ENCODE results near the gene NCKAP5.

The NCKAP5 gene

DNA sequence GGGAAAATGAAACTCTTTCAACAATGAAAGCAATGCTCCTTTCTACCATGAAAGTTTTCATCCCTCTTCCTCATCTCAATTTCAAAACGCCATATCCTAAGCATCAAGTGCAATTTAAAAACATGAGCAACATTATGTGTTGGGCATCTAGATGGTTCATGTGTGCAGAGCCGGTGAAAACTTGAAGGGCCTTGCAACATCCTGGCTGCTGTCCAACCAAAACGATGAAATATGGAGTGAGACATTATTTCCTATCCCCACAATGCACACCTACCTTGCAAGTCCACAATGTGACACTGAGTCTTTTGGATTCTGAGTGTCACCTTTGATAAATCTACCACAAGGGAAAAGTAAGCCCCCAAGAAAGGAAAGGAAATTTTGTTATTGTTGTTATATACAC, 110.0 kb downstream of the NCKAP5 start:
- no peak for DNase-seq (ENCODE audit: low read depth in 2 of 2)

DNA sequence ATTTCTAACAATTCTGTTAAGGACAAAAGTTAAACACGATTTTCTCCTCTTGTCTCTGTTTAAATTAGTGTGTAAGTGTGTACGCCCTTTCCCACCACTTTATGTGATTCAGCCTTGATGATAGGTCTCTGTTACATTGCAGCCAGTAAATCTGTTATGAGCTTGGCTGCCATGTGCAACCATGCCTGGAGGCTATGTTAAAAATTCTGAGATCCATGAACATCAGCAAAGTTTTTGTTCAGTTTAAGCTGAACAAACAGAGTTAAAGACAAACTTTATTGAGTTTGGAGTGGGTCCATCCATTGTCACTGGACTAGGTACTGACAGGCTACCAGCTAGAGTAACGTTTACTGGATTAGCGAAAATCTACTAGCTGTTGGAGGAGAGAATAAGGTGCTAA, 110.4 kb downstream of the NCKAP5 start:
- DNase-seq (ENCODE audit: low read depth in 2 of 2), result no peak

DNA sequence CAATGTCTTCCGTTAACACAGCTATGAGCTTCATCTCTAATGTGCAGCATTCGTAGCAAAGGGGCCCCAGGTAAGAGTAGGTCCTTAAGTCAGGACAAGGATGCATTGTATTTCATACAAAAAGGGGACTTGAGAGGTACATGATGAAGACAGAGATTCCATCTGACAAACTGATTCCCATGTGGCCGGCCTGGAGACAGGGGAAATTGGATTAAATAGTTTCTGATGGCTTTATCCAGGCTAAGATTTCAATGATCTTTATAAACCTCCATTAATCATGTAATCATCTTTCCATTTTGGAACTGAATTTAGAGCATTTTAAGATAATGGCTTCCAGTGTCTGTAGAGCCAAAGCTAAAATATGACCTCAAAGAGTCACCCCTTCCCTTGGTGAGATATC, 111.3 kb downstream of the NCKAP5 start:
- no peak for DNase-seq (ENCODE audit: low read depth in 2 of 2)

DNA sequence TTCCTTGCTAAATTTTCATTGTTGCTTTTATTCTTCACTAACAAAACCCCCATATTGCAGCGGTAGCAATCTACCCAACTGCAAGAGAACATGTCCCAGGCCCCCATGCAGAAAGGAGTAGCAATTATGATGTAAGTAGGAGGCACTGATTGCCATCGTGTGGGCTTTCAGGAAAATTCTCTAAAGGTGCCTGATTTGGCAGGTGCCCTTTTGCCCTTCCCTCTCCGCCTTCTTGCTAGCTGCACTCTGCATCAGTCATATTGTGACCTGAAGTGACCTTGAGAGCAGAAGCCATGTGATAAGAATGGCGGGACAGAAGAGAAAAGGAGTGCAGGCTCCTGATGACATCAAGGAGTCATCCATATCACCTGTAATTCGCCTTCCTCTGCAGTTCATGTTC, 112.1 kb downstream of the NCKAP5 start:
- DNase-seq (ENCODE audit: low read depth in 2 of 2), result no peak

DNA sequence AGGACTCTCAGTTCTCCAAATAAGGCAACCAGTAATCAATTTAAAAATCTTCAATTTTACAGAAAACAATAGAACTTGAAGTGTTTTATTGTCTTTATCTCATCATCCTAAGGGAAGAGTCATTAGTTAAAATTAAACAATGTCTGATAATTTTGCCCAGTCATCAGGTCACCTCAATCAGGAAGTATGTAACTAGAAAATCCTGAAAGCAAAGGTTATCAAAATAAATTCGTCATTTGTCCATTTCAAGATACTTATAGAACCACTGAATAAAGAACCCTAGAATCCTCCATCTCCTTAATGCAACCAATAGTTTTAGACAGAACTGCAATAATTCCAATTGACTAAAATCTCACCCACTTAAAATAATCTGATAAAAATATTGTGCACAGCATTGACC, 115.2 kb downstream of the NCKAP5 start:
- DNase-seq (ENCODE audit: low read depth in 2 of 2), result no peak

DNA sequence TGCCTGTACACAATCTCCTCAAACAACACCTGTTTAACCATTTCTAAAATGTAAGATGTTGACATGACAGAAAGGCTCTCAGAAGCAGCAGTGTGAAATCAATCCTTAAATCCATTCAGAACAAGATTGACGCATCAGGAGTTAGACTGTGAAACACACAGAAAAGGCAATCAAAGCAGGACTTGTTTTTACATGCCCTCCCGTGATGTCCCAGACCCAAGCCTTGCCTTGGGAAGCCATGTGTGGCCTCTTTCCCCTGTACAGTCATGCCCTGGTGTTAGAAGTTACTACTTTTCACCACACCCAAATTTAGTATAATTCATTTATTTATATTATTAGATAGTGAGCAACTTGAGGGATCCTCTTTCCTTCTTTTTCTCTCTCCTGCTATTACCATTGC, 115.7 kb downstream of the NCKAP5 start:
- DNase-seq (ENCODE audit: low read depth in 2 of 2), result no peak

DNA sequence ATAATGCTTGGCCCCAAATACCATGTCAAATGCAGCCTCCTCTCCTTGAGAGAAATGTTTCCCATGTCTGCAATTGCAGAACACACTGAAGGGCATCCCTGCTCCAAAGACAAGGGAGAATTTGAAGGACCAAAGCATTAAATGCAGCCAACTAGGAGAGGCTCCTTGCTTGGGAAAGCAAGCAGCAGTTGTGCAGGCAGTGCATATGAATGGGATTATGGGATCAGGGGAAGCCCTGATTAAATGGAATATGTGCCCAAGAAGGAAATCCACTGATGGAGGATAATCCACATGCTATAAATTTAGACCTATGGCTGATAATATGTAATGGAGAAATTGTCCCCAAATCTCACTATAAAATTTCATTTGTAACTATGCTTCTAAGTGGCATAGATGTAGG, 116.1 kb downstream of the NCKAP5 start:
- DNase-seq (ENCODE audit: low read depth in 2 of 2), result no peak

DNA sequence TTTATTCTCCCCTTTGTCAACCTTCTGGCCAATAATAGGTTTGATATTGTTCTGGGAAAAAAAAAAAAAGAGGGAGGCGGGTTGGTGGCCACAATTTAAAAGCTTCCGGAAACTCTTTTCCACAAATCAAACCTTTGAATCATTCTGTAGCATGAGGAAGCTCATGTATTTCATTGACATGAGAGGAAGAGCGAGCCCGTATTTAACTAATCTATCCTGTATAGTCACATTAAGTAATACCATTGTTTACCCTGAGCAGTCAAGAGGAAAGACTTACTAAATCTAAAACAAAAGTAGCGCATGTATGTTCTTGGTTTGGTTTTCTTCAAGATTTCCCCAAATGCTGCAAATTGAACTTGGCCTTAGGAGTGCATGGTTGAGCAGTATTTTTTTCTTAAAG, 120.1 kb downstream of the NCKAP5 start:
- no peak for DNase-seq (ENCODE audit: low read depth in 2 of 2)

DNA sequence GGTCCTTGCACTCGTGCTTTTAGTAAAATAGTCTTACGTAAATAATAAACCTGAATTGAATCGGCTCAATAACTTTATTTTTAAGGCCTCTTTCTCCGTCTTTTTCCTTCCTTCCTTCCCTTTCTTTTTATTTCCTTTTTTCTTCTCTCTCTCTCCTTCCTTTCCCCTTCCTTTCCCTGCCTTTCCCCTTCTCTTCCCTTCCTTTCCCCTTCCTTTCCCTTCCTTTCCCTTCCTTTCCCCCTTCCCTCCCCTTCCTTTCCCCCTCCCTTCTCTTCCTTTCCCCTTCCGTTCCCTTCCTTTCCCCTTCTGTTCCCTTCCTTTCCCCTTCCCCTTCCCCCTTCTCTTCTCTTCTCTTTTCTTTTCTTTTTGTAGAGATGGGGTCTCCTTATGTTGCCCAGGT, 121.0 kb downstream of the NCKAP5 start:
- DNase-seq (ENCODE audit: low read depth in 2 of 2), result no peak

DNA sequence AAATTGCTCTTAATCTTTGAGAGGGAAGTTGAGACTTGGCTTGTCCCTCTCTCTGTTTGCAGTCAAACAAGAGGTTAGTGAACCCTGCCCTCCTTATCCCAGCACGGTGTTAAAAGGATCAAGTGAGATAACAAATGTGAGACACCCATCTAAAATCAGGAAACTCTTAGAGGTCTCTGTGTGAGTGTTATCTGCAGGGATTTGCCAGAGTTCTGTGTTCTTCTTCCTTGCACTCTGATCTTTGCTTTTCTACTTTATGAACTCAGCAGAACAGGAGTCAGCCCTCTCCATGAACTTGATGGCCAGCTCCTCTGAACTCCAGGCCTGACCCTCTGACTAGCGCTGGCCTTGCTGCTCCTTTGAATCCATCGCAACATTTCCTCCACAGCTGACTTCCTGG, 123.8 kb downstream of the NCKAP5 start:
- no peak for DNase-seq (ENCODE audit: low read depth in 2 of 2)

DNA sequence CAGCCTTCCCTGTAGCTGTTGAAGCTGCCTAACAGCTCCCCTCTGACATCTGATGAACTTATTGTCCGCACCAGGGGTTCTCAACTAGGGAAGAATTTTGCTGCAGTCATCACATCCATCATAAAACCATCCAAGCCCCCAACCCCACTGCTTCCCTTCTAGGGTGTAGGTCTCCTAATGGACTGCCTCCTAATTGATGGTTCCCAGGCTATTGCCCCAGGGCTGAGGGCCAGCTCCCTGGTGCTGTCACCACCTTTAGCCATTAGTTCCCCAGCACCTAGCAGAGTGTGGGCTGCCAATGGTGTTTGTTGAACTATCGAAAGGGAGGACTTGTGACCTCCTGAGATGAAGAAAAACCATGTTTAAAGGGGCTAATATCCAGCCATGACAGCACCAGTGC, 125.9 kb downstream of the NCKAP5 start:
- no peak for DNase-seq (ENCODE audit: low read depth in 2 of 2)

DNA sequence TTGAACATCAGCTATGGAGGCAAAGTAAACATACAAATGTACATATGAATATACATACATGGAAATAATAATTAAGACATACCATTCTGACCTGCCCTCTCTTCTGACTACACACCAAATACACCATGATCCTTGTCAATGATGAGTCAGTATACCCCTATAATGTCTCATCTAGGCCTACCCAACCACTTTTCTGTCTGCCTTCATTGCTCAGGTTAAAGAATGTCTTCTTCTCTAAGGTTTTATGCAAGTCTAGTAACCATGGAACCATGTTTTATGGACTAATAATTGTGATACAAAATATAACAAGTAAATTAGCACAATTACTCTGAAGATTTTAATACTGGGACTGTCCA, 128.7 kb downstream of the NCKAP5 start:
- no peak for DNase-seq (ENCODE audit: low read depth in 2 of 2)

DNA sequence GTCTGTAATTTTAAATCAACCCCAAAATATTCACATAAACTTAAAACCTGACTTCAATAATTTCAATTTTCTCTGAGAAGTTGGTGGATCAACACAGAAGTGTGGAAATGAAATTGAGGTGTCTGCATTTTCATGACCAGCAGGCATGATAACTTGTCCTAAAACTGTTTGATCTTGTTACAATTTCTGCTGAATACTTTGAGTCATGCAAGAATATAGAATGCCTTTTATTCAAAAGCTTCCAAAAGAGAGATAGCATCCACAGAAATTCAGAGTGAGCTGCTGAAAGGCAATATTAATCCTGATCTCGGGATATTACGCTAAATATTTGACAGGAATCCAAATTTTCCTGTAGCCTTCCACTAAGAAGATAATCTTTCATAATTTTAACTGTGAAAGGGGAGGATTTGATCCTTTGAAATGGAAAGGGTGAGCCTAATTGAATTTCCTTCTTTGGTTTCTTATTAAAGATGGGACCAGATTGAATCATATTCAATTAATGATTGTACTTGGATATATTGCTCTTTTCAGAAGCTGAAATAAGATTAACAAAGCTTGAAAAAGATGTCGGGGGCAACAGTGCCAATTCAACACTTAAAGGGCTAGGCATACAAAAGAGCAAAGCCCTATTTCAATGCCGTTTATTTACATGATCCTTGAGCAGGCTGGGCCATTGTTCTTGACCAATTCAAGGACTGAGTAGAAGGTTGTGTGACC, 129.3 kb downstream of the NCKAP5 start:
- DNase-seq (ENCODE audit: low read depth in 2 of 2), result no peak

DNA sequence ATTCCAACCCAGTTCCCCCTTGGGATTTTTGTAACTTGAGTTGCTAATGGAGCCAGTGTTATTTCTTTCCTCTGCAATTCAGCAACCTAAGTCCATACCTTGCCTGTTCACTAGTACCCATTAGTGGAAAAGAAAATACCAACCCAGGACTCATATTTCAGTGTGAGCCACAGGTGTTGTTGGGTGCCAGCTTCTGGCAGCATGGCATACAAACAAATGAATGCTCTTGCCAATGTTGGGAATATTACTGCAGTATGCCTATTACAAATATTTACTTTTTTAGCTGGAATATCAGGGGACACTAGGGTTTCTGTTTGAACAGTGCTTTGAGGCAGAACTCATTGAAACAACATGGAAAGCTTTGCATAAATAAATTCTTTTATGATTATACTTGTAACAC, 130.2 kb downstream of the NCKAP5 start:
- DNase-seq (ENCODE audit: low read depth in 2 of 2), result no peak

DNA sequence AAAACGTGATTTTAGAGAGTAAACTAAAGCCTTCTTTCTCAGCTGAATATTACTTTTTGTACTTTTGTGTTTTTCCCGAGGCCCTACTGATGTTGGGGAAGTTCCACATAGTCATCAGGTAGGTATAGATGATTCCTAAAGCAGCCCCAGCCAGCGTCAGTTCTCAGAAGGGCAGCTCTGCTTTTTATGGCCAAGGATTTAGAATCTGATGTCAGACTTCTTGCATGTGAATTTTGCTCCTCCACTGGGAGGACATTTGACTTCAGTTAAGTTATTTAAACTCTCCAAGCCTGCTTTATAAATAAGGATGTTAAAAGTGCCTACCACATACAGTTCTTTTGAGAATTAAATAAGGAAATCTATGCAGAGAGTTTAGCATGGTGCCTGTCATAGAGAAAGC, 130.8 kb downstream of the NCKAP5 start:
- DNase-seq (ENCODE audit: low read depth in 2 of 2), result no peak

DNA sequence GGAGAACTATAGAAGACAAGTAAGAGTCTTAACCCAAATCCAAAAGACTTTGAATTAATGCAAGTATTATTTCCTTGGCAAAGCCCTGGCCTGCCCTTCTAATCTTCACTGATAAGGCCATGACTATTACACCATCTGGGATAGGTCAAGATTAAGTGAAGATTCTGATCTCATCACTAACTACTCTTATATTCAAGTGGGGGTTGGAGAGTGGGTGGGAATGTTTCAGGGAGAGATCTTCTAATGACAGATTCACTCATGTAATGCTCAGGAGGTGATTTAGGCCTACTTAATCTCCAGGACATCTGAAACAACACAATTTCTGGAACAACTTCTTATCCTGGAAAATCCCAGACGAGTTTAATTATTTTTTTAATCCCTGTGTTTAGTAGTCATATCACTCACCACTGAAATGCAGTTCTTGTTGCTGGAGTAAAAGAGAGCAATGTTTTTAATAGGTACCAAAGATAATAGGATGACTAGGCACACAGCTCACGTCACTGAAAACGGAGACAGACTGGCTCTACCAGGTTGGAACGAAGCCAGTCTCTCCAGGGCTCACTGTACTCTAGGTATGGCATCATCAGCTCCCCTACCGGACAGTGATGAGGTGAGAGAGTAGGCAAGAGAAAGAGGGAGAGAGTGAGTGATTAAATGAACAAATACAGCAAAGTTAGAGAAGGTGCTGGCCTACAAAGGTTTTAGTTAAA, 133.1 kb downstream of the NCKAP5 start:
- DNase-seq (ENCODE audit: low read depth in 2 of 2), result no peak

DNA sequence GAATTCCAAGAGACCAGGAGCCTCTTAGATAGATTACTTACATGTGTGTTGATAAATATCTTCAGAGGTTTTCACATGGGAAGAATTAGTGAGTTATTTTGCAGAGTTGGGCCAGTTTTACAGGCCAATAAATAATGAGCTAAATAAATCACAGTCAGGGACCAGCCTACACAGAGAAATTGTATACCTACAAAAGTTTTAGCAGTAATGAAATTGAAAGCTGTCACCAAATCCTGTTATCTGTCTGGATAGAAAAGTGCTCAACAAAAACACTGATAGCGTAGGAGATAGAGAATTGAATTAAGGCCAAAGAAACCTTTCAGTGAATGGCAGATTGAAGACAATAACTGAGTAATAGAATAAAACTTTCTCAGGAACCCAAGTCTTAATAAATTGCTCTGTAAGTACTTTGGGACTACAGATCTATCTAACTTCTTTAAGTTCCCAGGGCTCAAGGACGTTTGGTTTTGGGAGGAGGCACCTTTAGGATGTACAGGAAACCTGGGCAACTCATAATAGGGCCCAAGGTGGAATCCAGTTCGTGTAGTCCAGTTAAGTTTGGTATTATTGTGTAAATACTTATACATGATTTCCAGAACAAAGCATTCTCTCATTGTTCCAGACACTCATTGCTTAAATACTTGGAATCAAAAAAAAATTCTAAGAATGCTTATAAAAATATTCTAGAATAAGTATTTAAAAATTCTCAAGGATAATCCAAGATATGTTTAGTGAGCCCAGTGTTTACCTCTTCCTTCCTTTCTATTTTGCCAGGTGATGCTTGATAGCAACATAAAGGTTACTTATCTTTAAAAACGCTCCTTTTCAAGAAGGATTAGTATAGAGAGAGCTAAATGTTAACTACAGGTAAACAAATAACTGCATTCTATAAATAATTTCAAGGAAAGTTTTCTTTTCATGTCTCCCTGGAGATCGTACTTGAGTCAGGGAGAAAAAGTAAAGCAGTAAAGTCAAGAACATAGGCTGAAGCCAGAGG, 134.5 kb downstream of the NCKAP5 start:
- DNase-seq (ENCODE audit: low read depth in 2 of 2), result no peak

DNA sequence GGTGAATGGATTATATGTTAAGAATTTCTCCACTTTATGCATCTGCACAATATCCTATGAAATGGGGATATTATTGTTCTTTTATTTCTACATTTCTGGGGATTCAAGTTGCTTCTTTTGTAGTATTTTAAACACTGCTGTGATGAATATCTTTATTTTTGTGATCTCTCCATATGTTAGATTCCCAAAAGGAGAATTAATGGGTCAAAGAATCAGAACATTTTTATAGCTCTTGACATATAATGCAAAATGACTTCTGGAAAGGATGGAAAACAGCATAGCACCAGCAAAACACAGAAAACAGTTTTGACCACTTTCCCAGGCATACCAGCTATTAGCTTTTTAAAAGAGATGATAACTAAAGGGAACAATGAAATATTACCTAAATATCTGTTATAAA, 135.5 kb downstream of the NCKAP5 start:
- no peak for DNase-seq (ENCODE audit: low read depth in 2 of 2)

DNA sequence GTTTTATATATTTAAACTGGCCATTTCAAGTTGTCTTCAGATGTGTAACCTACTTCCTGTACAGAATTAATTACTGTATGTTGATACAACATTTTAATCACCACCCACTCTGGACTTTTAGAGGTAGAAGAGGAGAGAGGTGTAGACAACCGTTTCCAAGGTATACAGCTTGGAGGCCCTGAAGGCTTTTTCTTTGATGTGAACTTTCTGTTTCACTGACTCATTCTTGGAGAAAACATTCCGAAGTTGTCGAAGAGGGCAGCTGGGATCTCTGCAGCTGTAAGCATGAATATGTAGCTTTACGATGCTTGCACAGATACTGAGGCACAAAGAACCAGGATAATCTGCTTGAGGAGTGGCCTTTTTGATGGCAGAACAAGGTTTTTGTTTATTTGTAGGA, 137.0 kb downstream of the NCKAP5 start:
- DNase-seq (ENCODE audit: low read depth in 2 of 2), result no peak

DNA sequence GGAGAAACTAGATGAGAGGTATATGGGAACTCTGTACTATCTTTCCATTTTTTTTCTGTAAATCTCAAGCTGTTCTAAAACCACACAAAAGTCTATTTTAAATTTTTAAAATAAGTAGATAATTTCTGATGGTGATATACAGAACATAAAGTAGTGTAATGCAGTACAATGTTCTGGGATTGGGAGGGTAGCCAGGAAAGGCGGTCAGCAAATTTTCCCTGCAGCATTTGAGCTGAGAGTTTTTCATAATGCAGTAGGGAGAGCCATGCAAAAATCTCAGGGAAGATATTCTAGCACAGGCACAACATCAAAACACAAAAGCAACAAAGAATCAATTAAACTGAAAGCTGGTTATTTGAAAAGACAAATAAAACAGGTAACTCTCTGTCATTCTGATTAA, 141.5 kb downstream of the NCKAP5 start:
- no peak for DNase-seq (ENCODE audit: low read depth in 2 of 2)

DNA sequence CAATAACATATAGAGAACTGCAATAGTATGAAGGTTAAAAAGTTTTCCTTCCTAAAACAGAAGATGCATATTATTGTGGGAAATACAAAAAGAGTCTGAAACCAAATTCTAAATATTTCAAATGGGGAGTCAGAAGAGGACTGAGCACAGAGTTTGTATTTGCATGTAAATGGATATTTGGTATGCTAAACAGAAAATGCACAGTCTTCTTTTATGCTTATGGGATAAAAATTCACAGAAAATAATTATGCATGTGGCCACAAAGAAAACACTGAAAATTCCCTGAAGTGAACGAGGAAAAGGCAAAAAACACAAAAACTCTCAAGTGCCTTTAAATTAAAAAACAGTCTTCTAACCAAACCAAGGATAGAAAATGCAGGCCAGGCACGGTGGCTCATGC, 142.7 kb downstream of the NCKAP5 start:
- DNase-seq (ENCODE audit: low read depth in 2 of 2), result no peak

DNA sequence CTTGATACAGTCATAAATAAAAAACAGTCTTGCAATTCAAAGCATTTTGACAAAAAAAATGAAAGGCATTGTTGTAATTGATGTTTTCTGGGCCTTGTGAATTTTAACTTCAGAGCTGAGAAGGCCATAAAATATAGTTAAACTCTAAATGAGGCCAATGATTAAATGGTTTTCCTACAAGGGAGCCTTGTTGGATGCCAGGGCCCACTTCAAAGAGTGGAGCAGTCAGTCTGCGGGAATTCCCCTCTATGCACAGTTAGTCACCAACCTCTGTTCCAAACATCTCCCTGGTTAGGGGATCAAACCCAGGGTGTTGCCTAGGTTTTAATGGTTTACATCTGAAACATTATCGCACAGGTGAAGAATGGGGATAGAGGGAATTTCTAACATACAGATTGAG, 143.4 kb downstream of the NCKAP5 start:
- DNase-seq (ENCODE audit: low read depth in 2 of 2), result no peak

DNA sequence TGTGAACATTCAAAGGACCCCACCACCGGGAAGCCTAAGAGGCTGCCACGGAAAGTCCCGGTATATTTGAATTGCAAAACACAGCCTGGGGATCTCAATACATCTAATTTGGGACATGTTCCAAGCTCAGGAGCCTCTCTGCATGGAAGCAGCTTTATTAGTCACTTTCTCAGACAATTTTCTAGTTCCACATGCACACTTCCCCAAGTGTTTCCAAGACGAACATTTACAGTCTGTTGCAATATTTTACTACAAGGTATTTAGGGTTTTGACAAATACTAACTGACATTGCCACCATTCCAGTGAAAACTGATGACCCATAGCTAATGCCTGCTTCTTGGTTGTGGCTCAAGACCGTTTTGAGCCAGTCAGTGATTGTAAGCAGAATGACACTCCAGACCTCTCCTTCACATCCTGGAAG, 145.3 kb downstream of the NCKAP5 start:
- DNase-seq (ENCODE audit: low read depth in 2 of 2), result no peak
